Stimulated activated CD4-positive, alpha-beta T cell treated with anti-CD3 and anti-CD28 coated beads, Interleukin-15, amount 100 ng/mL, for 48 hours (primary cell): Measurements from ENCODE around the gene METRN.

Experiments used
- DNase-seq, 2 donors: peaks; one replicate each; pipeline ENCODE4 v3.0.0-alpha.2; 2020; ENCODE audit warnings: low read depth in 2 of 2

METRN gene

DNA sequence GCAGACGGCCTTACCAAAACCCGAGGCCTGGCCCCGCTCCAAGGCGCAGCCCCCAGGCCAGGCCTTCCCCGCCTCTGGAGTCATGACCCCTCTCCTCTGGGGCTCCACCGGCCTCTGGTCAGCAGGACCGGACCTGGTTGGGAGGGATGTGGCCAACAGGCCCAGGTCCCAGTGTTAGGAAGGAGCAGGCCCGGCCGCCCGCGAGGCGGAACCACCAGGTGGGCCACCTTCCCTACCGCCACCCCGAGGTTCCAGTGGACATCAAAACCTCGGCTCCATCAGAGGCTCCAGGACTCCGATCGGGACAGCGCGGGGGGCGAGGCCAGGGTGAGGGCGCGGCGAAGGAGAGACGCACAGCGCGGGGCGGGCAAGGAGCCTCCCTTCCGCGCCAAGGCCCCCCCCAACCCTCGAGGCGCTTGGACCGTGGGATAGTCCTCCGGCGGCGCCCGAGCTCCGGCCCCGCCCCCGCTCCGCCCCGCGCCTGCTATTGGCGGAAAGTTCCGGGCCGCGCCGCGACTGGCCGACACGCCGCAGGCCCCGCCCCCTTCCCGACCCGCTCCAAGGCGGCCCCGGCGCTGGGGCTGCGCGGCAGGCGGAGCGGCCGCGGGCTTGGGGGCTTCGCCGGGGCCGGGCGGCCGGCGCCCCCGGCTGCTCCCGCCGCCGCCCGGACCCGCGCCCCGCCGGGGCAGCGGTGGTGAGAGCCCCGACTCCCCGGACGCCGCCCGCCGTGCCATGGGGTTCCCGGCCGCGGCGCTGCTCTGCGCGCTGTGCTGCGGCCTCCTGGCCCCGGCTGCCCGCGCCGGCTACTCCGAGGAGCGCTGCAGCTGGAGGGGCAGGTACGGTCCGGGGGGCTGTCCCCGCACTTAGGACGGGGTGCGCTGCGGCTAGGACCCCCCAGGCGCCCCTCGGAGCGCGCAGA lies at the start of gene METRN:
METRN (plus strand) TSS at position 561 of the 919 bp plus-strand sequence; CDS start at position 733, 172 bp downstream.
- peak; percentile 73 to 89 for DNase-seq

DNA sequence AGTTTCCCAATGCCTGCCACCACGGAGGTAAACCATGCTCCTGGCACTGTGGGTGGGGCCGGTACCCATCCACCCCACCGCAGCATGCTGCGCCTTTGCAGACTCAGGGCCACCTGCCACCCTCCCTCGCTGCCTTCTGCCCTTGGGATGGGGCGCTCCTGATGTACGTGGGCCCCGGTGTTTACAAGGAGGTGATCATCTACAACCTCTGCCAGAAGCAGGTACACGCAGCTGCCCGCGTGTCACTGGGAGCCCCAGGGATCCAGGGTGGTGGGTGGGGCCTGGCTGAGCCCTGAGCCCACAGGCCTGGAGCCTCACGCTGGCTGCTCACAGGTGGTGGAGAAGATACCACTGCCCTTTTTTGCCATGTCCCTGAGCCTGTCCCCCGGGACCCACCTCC lies 48.3 kb upstream of the METRN start:
- DNase-seq, result no peak

DNA sequence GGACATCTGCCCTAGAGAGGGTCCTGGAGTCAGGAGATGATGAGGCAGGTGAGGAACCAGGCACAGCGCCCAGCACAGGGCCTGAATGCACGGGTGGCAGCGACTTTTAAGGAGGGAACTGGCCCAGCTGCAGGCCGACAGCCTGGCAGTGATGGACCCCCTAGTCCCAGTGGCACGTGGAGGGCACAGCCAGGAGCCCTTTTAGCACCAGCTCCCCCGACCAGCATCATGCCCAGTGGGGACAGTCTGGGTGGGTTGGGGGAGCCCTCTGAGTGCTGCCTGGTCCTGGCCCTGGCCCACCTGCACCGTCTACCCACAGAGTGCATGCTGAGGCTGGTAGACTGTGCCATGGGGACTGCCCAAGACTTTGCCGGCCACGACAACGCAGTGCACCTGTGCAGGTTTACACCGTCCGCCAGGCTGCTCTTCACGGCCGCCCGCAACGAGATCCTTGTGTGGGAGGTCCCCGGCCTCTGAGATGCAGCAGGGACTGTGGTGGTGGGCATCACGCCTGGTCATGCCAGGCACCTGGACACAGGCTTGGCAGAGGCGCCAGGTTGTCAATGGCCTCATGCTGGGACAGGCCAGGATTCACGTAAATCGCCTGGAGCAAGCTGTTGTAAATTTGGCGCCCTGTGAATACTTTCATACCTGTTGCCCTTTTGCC lies 47.7 kb upstream of the METRN start:
- no peak for DNase-seq

DNA sequence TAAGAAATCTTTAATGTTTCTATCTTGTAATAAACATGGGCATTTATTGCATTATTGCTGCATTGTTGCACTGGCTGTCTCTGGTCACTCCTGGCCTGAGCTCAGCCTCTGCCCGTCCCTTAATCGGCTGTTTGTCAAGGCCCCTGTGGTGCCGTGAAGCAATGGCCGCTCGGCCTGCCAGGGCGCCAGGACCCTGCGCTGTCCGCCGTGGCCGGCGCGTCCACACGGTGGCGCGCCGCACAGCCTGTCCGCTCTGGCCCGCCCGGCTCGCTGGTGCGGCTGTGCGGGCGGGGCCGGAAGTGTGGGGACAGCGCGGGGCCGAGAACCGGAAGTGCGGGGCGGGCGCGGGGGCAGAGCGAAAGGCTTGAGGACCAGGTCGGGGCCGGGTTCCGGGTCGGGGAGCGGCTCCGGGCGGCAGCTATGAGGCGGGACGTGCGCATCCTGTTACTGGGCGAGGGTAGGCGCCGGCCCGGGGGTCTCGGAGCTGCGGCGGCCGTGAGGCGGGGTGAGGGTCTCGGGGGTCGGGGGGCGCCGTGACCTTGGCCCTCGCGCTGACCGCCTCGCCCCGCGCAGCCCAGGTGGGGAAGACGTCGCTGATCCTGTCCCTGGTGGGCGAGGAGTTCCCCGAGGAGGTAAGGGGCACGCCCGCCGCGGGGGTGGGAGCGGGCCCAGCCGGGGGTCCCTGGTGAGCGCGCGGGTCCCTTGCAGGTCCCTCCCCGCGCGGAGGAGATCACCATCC lies 47.0 kb upstream of the METRN start, which contains the start of gene RHOT2:
RHOT2 (plus strand) TSS at position 353 of the 739 bp plus-strand sequence; CDS start at position 421, 68 bp downstream.
- DNase-seq, result peak; percentile 86 to 92

DNA sequence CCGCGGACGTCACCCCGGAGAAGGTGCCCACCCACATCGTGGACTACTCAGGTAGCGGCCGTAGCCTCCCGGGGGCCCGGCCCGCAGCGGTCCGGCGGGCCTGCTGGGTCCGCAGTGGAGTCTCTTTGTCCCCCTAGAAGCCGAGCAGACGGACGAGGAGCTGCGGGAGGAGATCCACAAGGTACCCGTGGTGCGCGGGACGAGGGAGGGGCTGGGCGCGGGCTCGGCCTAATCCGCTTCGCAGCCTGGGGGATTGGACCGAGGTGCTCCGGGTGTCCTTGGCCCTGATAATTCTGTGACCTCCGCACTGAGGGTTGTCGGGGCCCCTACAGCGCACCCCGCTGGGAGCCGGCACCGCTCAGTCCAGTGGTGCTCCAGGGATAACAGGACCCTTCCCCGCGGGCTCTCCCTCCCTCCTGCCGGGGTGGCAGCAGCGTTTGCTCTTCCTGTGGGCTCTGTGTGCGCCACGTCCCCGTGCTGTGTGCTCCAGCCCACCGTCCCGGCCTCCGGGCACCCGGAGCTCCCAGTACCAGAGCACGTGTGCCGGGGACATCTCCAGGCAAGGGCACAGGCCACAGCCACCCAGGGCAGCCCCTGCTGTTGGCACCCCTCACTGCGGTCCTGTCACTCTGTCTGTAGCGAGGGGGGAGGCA lies 46.3 kb upstream of the METRN start:
- no peak for DNase-seq

DNA sequence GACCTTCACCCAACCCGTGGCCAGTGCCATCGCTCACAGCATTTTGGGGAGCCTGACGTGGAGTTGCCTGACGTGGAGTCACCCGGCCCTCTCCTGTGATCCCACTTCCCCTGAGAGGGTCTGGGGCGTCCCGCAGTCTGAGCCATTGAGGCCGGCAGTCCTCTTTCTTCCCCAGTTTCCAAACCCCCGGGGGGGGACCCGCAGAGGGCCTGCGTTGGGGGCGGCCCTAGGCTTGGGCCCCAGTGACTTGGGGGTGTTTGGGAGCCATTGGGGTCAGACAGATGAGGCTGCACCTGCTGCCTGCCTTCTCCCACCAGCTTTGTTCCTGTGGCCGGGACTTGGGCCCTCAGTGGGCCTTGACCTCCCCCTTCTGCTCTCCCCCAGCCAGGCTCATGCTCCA lies 45.3 kb upstream of the METRN start:
- no peak for DNase-seq

DNA sequence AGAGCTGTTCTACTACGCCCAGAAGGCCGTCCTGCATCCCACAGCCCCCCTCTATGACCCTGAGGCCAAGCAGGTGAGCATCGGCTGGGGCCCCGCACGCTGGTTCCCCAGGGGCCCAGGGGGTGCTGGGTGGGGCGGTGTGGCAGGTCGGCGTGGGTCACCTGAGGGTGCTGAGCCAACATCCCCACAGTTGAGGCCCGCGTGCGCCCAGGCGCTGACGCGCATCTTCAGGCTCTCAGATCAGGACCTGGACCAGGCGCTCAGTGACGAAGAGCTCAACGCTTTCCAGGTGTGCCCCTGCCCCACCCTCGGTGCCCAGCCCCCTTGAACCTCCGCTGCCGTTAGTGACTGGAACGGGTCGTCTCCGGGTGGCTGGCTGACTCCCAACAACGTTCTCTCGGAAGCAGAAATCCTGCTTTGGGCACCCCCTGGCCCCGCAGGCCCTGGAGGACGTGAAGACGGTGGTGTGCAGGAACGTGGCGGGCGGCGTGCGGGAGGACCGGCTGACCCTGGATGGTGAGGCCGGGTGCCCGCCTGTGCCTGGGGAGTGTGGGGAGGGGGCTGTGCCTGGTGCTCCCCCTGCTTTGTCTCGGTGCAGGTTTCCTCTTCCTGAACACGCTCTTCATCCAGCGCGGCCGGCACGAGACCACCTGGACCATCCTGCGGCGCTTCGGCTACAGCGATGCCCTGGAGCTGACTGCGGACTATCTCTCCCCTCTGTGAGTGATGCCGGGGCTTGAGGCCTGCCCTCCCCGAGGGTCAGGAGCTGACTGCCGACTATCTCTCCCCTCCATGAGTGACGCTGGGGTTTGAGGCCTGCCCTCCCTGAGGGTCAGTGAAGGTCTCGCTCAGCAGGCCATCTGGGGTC lies 44.2 kb upstream of the METRN start:
- DNase-seq, result no peak

DNA sequence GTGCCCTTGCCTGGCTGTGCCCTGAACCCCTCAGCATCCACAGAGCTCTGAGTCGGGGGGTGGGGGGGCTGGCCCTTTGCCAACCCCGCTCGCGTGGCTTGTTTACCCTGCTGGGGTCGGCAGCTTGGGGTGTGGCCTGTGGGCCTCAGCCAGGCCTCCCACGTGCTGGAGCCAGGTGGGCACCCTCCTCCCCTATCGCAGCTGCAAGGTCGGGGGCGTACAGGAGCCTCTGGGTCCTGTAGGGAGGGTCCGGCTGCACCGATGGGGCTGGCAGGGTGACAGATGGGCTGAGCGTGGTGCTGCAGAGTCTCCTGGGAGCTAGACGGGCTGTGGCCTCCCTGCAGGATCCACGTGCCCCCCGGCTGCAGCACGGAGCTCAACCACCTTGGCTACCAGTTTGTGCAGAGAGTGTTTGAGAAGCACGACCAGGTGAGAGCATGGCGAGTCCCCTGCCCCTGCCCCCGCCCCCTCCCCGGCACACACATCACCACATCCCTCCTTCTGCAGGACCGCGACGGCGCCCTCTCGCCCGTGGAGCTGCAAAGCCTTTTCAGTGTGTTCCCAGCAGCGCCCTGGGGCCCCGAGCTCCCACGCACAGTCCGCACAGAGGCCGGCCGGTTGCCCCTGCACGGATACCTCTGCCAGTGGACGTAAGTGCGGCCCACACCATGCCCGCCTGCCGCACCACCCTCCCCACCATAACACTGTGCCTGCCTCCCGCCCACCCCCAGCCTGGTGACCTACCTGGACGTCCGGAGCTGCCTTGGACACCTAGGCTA lies 43.4 kb upstream of the METRN start:
- no peak for DNase-seq

DNA sequence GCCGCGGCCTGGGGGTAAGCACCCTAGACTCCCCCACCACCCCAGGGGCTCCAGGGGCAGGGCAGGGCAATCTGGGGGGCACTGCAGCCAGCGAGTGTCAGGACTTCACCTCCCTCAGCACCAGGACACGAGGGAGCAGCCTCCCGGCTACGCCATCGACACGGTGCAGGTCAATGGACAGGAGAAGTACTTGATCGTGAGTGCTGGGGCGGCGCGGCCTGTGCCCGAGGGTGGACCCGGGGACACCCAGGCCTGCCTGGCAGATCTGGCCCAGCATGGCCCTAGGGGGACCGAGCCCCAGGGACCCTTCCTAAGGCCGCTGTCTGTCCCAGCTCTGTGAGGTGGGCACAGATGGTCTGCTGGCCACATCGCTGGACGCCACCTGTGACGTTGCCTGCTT lies 42.5 kb upstream of the METRN start:
- DNase-seq, result no peak

DNA sequence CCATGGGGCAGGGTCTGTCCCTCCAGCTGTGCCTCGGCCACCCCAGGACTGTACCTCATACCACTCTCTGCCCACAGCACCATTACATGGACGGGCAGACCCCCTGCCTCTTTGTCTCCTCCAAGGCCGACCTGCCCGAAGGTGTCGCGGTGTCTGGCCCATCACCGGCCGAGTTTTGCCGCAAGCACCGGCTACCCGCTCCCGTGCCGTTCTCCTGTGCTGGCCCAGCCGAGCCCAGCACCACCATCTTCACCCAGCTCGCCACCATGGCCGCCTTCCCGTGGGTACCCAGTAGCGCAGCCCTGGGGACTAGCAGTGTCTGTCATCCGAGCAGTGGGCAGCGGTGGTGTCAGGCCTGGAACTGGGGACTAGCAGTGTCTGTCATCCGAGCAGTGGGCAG lies 42.1 kb upstream of the METRN start:
- DNase-seq, result no peak

DNA sequence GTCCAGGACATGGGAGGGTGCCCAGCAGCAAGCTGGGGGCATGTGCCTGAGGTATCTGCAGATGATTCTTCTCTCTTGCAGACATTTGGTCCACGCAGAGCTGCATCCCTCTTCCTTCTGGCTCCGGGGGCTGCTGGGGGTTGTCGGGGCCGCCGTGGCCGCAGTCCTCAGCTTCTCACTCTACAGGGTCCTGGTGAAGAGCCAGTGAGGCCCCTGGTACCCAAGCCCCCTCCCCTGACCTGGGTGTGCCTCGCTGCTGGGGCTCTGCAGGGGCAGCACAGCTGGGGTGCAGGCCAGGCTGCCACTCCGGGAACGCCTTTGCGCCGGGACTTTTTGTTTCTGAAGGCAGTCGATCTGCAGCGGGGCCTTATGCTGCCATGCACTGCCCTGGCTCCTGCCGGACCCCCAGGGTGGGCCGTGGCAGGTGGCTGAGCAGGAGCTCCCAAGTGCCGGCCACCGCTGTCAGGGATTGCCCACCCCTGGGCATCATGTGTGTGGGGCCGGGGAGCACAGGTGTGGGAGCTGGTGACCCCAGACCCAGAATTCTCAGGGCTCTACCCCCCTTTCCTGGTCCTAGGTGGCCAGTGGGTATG lies 41.4 kb upstream of the METRN start:
- no peak for DNase-seq

DNA sequence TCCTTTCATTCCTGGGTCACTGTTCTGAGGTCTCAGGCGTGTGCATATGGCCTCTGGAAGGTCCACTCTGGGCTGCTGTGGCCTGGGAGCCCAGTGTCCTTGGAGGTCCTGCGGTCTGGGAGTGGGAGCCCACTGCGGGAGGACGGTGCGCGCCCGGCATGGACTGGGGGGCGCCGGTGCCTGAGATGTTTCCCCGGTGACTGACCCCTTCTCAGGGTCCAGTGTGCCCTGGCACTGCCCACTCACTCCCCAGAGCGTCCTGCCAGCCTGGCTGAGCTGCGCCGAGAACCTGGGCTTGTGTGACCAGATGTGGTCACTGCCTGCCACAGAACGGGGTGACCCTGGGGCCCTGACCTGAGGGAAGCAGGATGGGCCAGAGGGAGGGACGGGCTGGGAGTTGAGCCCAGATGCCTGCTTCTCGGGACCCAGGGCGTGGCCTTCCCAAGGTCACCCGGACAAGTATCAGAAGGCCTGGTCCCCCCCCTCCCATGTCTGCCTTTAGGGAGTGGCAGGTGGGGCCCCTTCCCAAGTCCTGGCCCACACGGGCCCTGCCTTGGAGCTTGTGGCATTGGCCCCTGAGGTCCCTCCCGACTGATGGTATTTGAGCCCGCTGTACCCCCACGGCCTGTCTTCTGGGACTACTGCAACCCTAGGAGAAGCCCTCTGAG lies 40.6 kb upstream of the METRN start:
- no peak for DNase-seq

DNA sequence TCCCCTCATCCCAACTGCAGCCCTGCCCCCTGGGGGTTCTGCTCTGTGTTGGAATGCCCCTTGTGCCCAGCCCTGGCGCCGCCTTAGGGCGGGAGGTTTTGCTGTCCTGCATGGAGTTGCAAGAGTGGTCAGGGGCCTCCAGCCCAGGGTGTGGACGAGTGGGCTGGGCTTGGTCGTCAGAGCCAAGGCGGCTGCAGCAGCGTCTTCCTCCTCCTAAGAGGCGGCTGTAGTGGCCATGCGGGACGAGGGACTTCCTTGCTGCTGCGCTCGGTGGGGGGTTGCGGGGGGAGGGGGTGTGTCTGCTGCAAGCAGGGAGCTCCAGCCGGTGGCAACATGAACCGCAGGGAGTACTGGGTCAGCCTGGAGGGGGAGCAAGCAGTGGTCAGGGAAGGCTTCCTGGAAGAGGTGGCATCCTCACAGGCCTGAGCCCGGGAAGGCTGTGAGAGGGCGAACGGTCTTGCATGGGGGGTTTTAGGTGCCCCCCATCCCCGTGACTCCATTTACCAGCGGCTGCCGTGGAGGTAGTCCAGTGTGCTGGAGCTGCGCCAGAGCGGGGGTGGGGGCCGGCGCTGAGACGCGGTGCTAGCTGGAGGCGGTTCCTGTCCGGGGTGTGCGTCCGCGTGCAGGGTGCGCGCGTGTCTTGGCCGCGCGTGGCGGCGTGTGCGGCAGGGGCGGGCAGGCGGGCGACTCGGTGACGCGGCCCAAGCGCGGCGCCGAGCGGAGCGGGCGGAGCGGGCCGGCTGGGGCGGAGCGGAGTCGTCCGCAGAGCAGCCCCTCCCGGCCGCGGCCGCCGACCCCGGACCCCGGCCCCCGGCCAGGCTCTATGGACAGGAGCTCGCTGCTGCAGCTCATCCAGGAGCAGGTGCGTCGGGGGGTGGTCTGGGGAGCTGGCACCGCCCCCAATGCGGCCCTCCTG lies 39.7 kb upstream of the METRN start, which contains the start of gene RHBDL1:
RHBDL1 (plus strand) TSS at position 704 of the 916 bp plus-strand sequence; CDS start at position 824, 120 bp downstream.
- no peak for DNase-seq

DNA sequence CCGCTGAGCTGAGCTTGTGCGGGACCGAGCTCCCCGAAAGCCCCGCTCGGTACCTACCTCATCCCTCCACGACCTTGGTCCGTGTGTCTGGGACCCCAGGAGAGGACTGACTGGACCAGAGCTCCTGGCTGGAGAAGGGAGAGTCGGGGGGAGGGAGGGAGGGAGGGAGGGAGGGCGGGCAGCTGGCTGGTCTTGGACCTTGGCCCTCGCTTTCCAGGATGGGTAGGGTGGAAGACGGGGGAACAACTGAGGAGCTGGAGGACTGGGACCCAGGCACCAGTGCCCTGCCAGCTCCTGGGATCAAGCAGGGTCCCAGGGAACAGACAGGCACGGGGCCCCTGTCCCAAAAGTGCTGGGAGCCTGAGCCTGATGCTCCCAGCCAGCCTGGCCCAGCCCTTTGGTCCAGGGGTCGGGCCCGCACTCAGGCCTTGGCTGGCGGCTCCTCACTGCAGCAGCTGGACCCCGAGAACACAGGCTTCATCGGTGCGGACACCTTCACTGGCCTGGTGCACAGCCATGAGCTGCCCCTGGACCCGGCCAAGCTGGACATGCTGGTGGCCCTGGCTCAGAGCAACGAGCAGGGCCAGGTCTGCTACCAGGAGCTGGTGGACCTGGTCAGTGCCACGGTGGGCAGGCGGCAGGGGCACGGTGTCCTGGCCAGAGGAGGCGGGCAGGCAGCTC lies 38.9 kb upstream of the METRN start:
- DNase-seq, result no peak

DNA sequence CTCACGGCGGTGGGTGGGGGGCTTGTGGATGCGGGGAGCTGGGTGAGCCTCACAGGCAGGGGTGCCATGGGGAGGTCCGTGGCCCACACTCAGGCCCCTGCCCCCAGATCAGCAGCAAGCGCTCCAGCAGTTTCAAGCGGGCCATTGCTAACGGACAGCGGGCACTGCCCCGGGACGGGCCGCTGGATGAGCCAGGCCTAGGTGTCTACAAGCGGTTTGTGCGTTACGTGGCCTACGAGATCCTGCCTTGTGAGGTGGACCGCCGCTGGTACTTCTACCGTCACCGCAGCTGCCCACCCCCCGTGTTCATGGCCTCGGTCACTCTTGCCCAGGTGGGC lies 38.4 kb upstream of the METRN start:
- no peak for DNase-seq

DNA sequence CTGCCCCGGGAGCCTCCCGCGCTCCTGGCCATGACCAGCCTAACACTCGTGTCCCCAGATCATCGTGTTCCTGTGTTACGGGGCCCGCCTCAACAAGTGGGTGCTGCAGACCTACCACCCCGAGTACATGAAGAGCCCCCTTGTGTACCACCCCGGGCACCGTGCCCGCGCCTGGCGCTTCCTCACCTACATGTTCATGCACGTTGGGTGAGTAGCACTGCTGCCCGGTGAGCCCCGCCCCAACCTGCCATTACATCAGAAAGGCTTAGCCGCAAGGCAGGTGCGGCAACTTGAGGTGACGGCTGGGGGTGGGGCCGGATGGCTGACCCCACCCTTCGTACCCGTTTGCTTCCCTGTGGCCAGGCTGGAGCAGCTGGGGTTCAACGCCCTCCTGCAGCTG lies 38.0 kb upstream of the METRN start:
- no peak for DNase-seq
